Memory B cell (primary cell): ENCODE data around the gene FAM120B.
A peak's percentile ranks its signal among the peaks of the same experiment; 100 is the strongest.

Experiments used
- ATAC-seq: fragments of 150-1000 bp; cut with Tn5 transposase; 2 replicates; pipeline ENCODE4 v1.10.0; 2021; ENCODE audit warnings: low read depth, mild to moderate bottlenecking, moderate library complexity
- DNase-seq, 2 donors: peaks; one replicate each; pipeline ENCODE4 v3.0.0; 2022; ENCODE audit warnings: low spot score in 2 of 2
- H3K27ac Mint-ChIP-seq: one replicate; pipeline ENCODE4 v1.8.0; 2022; ENCODE audit warnings: mild to moderate bottlenecking, moderate library complexity, mixed read lengths
- H3K27me3 Mint-ChIP-seq: one replicate; pipeline ENCODE4 v1.8.0; 2022; ENCODE audit warnings: mixed read lengths
- H3K36me3 Mint-ChIP-seq: one replicate; pipeline ENCODE4 v1.8.0; 2022; ENCODE audit warnings: mild to moderate bottlenecking, mixed read lengths
- H3K4me1 Mint-ChIP-seq: one replicate; pipeline ENCODE4 v1.8.0; 2022; ENCODE audit warnings: mixed read lengths
- H3K4me3 Mint-ChIP-seq: one replicate; pipeline ENCODE4 v1.8.0; 2022; ENCODE audit warnings: mild to moderate bottlenecking, moderate library complexity, mixed read lengths
- H3K9me3 Mint-ChIP-seq: one replicate; pipeline ENCODE4 v1.8.0; 2022; ENCODE audit warnings: mixed read lengths

FAM120B gene

GRCh38 chr6:170295510-170296422 is 10.8 kb upstream of the FAM120B start:
- H3K4me3 Mint-ChIP-seq = peak overlapping the region; percentile 76
- peaks cover 27% of the 10 kb centered on the region for H3K4me1 Mint-ChIP-seq
- H3K36me3 Mint-ChIP-seq = peaks cover 1% of the 10 kb centered on the region
- H3K27me3 Mint-ChIP-seq = peaks cover 26% of the 10 kb centered on the region
- ATAC-seq = peak; percentile 75
- H3K9me3 Mint-ChIP-seq = no peaks in the 10 kb centered on the region
- peak overlapping the region; percentile 76 for H3K27ac Mint-ChIP-seq
- peak; percentile 54 to 69 for DNase-seq

GRCh38 chr6:170296423-170296745 is 10.2 kb upstream of the FAM120B start:
- H3K27me3 Mint-ChIP-seq = peaks cover 28% of the 10 kb centered on the region
- ATAC-seq (no peak), DNase-seq (no peak)
- peaks cover 27% of the 10 kb centered on the region for H3K4me1 Mint-ChIP-seq
- no peak overlapping the region for H3K4me3 Mint-ChIP-seq
- H3K27ac Mint-ChIP-seq = no peak overlapping the region
- peaks cover under 1% of the 10 kb centered on the region for H3K9me3 Mint-ChIP-seq
- peaks cover 2% of the 10 kb centered on the region for H3K36me3 Mint-ChIP-seq

GRCh38 chr6:170296746-170297575 is 9.6 kb upstream of the FAM120B start:
- DNase-seq = no peak
- Mint-ChIP-seq H3K4me3 (no peak overlapping the region), H3K4me1 (peaks cover 23% of the 10 kb centered on the region), H3K27ac (no peak overlapping the region), H3K36me3 (peaks cover 6% of the 10 kb centered on the region), H3K9me3 (peaks cover 5% of the 10 kb centered on the region), H3K27me3 (peaks cover 31% of the 10 kb centered on the region)
- no peak for ATAC-seq

- peaks cover 15% of the 10 kb centered on the region for H3K4me1 Mint-ChIP-seq
- no peak overlapping the region for H3K4me3 Mint-ChIP-seq
- H3K27me3 Mint-ChIP-seq = peaks cover 36% of the 10 kb centered on the region
- no peak overlapping the region for H3K27ac Mint-ChIP-seq
- ATAC-seq = no peak
- H3K9me3 Mint-ChIP-seq = peaks cover 5% of the 10 kb centered on the region
- H3K36me3 Mint-ChIP-seq = peaks cover 6% of the 10 kb centered on the region
- DNase-seq = no peak
These were observed 8.8 kb upstream of the FAM120B start for GRCh38 chr6:170297576-170298330.

- no peak overlapping the region for H3K27ac Mint-ChIP-seq
- peaks cover 5% of the 10 kb centered on the region for H3K9me3 Mint-ChIP-seq
- DNase-seq = no peak
- H3K27me3 Mint-ChIP-seq = peaks cover 35% of the 10 kb centered on the region
- H3K4me1 Mint-ChIP-seq = peaks cover 8% of the 10 kb centered on the region
- H3K4me3 Mint-ChIP-seq = no peak overlapping the region
- ATAC-seq = no peak
- H3K36me3 Mint-ChIP-seq = peaks cover 6% of the 10 kb centered on the region
These were observed 7.9 kb upstream of the FAM120B start for GRCh38 chr6:170298688-170299087.

- ATAC-seq (no peak), DNase-seq (no peak)
- H3K27me3 Mint-ChIP-seq = peaks cover 32% of the 10 kb centered on the region
- H3K36me3 Mint-ChIP-seq = peaks cover 6% of the 10 kb centered on the region
- H3K4me1 Mint-ChIP-seq = peaks cover 4% of the 10 kb centered on the region
- no peak overlapping the region for H3K27ac Mint-ChIP-seq
- no peak overlapping the region for H3K4me3 Mint-ChIP-seq
- H3K9me3 Mint-ChIP-seq = peaks cover 5% of the 10 kb centered on the region
These were observed 5.4 kb upstream of the FAM120B start for GRCh38 chr6:170301184-170301583.

GRCh38 chr6:170305805-170306323 is 694 bp upstream of the FAM120B start:
- peak overlapping the region; percentile 97 for H3K27ac Mint-ChIP-seq
- peaks cover 9% of the 10 kb centered on the region for H3K36me3 Mint-ChIP-seq
- no peak for DNase-seq
- H3K4me3 Mint-ChIP-seq = peak overlapping the region; percentile 98
- no peak for ATAC-seq
- peaks cover 14% of the 10 kb centered on the region for H3K27me3 Mint-ChIP-seq
- peaks cover 5% of the 10 kb centered on the region for H3K9me3 Mint-ChIP-seq
- H3K4me1 Mint-ChIP-seq = peaks cover 31% of the 10 kb centered on the region

GRCh38 chr6:170307080-170307545 is 555 bp downstream of the FAM120B start:
- H3K36me3 Mint-ChIP-seq = peaks cover 8% of the 10 kb centered on the region
- no peaks in the 10 kb centered on the region for H3K9me3 Mint-ChIP-seq
- ATAC-seq (no peak), DNase-seq (no peak)
- peak overlapping the region; percentile 97 for H3K27ac Mint-ChIP-seq
- H3K4me3 Mint-ChIP-seq = peak overlapping the region; percentile 98
- peaks cover 38% of the 10 kb centered on the region for H3K4me1 Mint-ChIP-seq
- peaks cover 5% of the 10 kb centered on the region for H3K27me3 Mint-ChIP-seq

- DNase-seq = no peak
- H3K9me3 Mint-ChIP-seq = no peaks in the 10 kb centered on the region
- H3K27ac Mint-ChIP-seq = peak overlapping the region; percentile 97
- peaks cover 8% of the 10 kb centered on the region for H3K36me3 Mint-ChIP-seq
- ATAC-seq = no peak
- H3K4me1 Mint-ChIP-seq = peaks cover 46% of the 10 kb centered on the region
- H3K27me3 Mint-ChIP-seq = no peaks in the 10 kb centered on the region
- peak overlapping the region; percentile 68 for H3K4me3 Mint-ChIP-seq
These were observed 2.2 kb downstream of the FAM120B start for GRCh38 chr6:170308761-170309160.

- Mint-ChIP-seq H3K36me3 (peaks cover 10% of the 10 kb centered on the region), H3K27ac (no peak overlapping the region), H3K27me3 (no peaks in the 10 kb centered on the region), H3K4me1 (peaks cover 46% of the 10 kb centered on the region), H3K4me3 (no peak overlapping the region), H3K9me3 (no peaks in the 10 kb centered on the region)
- DNase-seq = no peak
- no peak for ATAC-seq
These were observed 5.1 kb downstream of the FAM120B start for GRCh38 chr6:170311696-170312095.

GRCh38 chr6:170312876-170313275 is 6.3 kb downstream of the FAM120B start:
- H3K4me3 Mint-ChIP-seq = no peak overlapping the region
- ATAC-seq (no peak), DNase-seq (no peak)
- H3K27ac Mint-ChIP-seq = no peak overlapping the region
- no peaks in the 10 kb centered on the region for H3K27me3 Mint-ChIP-seq
- no peaks in the 10 kb centered on the region for H3K9me3 Mint-ChIP-seq
- peaks cover 12% of the 10 kb centered on the region for H3K36me3 Mint-ChIP-seq
- H3K4me1 Mint-ChIP-seq = peaks cover 40% of the 10 kb centered on the region

- ATAC-seq (no peak), DNase-seq (no peak)
- peaks cover 10% of the 10 kb centered on the region for H3K36me3 Mint-ChIP-seq
- no peak overlapping the region for H3K4me3 Mint-ChIP-seq
- no peaks in the 10 kb centered on the region for H3K9me3 Mint-ChIP-seq
- H3K27ac Mint-ChIP-seq = no peak overlapping the region
- H3K4me1 Mint-ChIP-seq = peaks cover 33% of the 10 kb centered on the region
- H3K27me3 Mint-ChIP-seq = no peaks in the 10 kb centered on the region
These were observed 7.2 kb downstream of the FAM120B start for GRCh38 chr6:170313716-170314295.

- Mint-ChIP-seq H3K27me3 (no peaks in the 10 kb centered on the region), H3K9me3 (no peaks in the 10 kb centered on the region), H3K4me1 (peaks cover 34% of the 10 kb centered on the region), H3K4me3 (no peak overlapping the region), H3K36me3 (peaks cover 14% of the 10 kb centered on the region), H3K27ac (no peak overlapping the region)
- ATAC-seq (no peak), DNase-seq (no peak)
These were observed 8.4 kb downstream of the FAM120B start for GRCh38 chr6:170314983-170315382.
